ENCODE results near the gene UBE2G2. TPM values are rescaled to one million over a fixed set of nuclear protein-coding genes. Genes with fewer than 3 reads are reported as not detected.
"Not testable (repeated sequence)": the region's sequence is repeated elsewhere in the genome, so short reads cannot be mapped to it uniquely, and the experiment has no call there.

The UBE2G2 gene
- total RNA-seq, 2 donors from 2014 or later: 124 TPM

DNA sequence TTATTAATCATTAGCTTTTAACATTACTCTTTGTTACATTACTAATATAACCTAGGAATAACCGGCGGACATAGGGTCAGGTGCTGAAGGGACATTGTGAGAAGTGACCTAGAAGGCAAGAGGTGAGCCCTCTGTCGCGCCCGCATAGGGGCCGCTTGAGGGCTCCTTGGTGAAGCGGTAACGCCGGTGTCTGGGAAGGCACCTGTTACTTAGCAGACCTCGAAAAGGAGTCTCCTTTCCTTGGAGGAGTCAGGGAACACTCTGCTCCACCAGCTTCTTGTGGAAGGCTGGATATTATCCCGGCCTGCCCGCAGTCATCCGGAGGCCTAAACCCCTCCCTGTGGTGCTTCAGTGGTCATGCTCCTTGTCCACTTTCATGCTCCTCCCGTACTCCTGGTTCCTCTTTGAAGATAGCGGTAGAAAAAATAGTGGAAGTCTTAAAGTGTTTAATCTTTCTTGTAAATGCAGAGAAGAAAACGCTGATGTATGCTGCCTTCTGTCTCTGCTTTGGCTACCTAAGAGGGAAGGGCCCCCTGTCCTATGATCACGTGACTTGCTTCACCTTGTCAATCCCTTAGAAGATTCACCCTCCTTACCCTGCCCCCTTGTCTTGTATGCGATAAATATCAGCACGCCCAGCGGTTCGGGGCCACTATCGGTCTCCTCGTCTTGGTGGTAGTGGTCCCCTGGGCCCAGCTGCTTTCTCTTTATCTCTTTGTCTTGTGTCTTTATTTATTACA, 31.1 kb upstream of the UBE2G2 start:
- H3K36me3 Mint-ChIP-seq (ENCODE audit: low read depth); H3K9me3 ChIP-seq (ENCODE audit: control insufficient read depth, low read length, poor library complexity, severe bottlenecking); H3K27me3 Mint-ChIP-seq; ATAC-seq; H3K4me1 Mint-ChIP-seq; H3K4me3 Mint-ChIP-seq; DNase-seq; H3K27ac Mint-ChIP-seq: not testable (repeated sequence)

DNA sequence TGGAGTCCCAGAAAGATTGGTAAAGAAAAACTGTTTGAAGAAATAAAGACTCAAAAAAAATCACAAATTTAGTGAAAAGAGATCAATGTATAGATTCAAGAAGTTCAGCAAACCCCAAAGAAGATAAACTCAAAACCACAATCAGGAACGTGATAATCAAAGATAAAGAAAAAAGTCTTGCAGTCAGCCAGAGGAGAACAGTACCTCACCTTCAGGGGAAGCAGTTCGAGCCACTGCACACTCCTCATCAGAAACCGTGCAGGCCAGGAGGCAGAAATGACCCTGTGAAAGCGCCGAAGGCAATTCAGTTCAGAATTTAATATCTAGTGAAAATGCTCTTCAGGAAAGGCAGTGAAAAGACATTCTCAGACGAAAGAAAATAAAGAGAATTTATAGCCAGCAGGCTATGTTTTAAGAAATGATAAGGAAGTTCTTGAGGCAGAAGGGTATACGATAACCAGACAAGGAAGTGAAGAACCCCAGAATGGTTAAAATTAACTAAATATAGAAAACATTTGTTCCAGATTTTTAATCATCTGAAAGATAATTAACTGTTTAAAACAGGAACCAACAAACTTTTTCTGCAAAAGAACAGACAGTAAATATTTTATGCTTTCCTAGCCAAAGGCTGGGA, 29.7 kb upstream of the UBE2G2 start:
- H3K4me3 Mint-ChIP-seq: no peak overlapping the region

DNA sequence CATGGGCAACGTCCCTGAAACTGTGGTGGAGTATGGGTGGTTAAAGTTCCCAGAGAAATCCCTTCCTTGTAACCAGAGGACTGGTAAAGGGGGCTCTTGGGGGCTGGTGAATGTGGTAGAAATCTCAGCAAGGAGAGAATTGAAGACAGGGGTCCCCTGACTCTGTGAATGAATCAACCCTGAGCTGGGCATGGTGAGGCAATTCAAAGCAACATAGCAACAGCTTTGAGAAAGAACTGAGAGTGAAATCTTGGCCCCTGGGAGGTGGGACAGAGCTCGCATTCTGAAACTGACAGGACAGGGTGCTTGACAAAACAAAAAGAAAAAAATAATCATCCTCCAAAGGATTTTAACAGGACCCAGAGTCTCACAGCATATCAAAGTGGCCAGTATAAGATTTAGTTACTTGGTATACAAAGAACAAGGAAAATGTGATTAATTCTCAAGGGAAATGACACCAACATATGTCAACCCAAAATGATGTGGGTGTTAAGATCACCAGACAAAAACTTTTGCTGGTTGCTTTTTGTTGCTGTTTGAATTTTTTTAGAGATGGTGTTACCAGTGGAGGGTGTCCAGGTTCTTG, 28.0 kb upstream of the UBE2G2 start:
- H3K27ac Mint-ChIP-seq: no peak overlapping the region
- DNase-seq (no peak), ATAC-seq (no peak)
- peaks cover 3% of the 10 kb centered on the region for H3K36me3 Mint-ChIP-seq (ENCODE audit: low read depth)
- H3K27me3 Mint-ChIP-seq: no peaks in the 10 kb centered on the region
- no peaks in the 10 kb centered on the region for H3K9me3 ChIP-seq (ENCODE audit: control insufficient read depth, low read length, poor library complexity, severe bottlenecking)
- H3K4me1 Mint-ChIP-seq: peaks cover 5% of the 10 kb centered on the region
- H3K4me3 Mint-ChIP-seq: no peak overlapping the region

More for the DNA sequence above, 29.7 kb upstream of the UBE2G2 start:
- Mint-ChIP-seq H3K36me3 (ENCODE audit: low read depth) (peaks cover 3% of the 10 kb centered on the region), H3K27me3 (no peaks in the 10 kb centered on the region), H3K4me1 (peaks cover 5% of the 10 kb centered on the region), H3K27ac (no peak overlapping the region)
- DNase-seq: no peak
- peak; percentile 36 for ATAC-seq
- H3K9me3 ChIP-seq (ENCODE audit: control insufficient read depth, low read length, poor library complexity, severe bottlenecking): no peaks in the 10 kb centered on the region

DNA sequence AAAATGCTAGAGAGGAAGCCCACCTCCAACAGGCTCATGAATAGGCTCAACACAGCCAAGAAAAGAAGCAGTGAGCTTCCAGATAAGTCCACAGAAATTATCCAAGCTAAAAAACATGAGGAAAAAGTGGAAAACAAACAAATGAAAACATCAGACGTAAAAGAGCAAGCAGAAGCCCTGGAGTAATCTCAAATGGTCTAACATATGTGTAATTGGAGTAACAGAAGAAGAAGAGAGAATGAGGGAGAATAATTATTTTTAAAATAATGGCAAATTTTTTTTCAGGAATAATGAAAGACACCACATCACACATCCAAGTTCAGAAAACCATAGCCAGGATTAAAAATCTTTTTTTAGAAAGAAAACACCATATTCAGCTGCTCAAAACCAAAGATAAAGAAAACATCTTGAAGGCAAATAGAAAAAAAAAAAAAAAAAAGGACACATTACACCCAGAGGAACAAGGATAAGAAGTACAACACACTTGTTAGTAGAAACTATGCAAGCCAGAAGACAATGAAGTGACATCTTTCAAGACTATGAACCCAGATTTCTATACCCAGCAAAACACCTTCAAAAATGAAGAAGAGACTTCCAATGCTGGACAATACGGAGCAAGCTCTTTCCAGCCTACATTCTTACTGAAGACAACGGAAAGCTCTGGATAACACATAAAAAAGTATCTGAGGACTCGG, 26.9 kb upstream of the UBE2G2 start:
- Mint-ChIP-seq H3K36me3 (ENCODE audit: low read depth) (peaks cover 3% of the 10 kb centered on the region), H3K4me3 (no peak overlapping the region), H3K27me3 (no peaks in the 10 kb centered on the region), H3K27ac (no peak overlapping the region), H3K4me1 (peaks cover 5% of the 10 kb centered on the region)
- DNase-seq (no peak), ATAC-seq (no peak)
- no peaks in the 10 kb centered on the region for H3K9me3 ChIP-seq (ENCODE audit: control insufficient read depth, low read length, poor library complexity, severe bottlenecking)

DNA sequence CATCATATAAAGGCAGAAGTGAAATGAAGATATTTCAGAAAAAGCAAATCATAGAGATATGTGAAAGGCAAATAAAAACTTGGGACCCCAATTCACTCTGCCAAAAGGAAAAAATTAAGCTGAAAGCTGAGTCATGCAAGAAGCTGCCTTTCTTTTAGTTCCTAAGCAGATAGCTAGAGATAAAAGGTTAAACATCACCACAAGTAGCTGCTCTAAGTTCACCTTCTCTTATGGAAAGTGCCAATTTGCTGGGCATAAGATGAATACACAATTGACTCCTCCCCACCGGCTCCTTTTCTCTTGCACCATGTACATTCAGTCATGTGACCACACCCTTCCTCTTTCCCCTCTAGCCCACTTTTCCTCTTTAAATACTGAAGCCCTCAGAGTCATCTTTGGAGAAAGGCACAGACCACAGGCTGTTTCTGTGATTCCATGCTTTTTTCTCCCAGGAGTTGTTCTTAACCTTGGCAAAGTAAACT, 21.6 kb upstream of the UBE2G2 start:
- Mint-ChIP-seq H3K36me3 (ENCODE audit: low read depth) (no peaks in the 10 kb centered on the region), H3K4me1 (no peaks in the 10 kb centered on the region), H3K27ac (no peak overlapping the region), H3K4me3 (no peak overlapping the region), H3K27me3 (no peaks in the 10 kb centered on the region)
- ATAC-seq (no peak), DNase-seq (no peak)
- H3K9me3 ChIP-seq (ENCODE audit: control insufficient read depth, low read length, poor library complexity, severe bottlenecking): peaks cover 3% of the 10 kb centered on the region

DNA sequence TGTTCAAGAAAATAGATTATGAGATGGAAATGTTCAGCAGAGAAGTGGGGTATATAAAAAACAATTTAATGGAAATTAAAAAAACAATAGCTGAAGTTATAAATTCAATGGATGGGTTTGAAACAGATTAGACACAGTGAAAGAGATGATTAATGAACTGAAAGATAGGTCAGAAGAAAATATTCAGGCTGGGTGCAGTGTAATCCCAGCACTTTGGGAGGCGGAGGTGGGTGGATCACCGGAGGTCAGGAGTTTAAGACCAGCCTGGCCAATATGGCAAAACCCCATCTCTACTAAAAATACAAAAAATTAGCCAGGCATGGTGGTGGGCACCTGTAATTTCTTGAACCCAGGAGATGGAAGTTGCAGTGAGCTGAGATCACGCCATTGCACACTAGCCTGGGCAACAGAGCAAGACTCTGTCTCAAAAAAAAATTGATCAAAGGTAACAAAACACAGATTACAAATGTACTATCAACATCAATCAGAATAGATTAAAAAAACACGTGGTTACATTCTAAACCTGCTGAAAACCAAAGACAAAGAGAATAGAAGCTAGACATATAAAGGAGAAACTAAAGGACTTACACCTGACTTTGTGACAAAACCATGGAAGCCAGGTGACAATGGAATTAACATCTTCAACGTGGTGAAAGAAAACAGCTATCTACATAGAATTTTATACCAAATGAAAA, 21.0 kb upstream of the UBE2G2 start:
- ATAC-seq (no peak), DNase-seq (no peak)
- no peak overlapping the region for H3K4me3 Mint-ChIP-seq
- H3K4me1 Mint-ChIP-seq: no peaks in the 10 kb centered on the region
- no peak overlapping the region for H3K27ac Mint-ChIP-seq
- H3K27me3 Mint-ChIP-seq: no peaks in the 10 kb centered on the region
- H3K9me3 ChIP-seq (ENCODE audit: control insufficient read depth, low read length, poor library complexity, severe bottlenecking): peaks cover 3% of the 10 kb centered on the region
- no peaks in the 10 kb centered on the region for H3K36me3 Mint-ChIP-seq (ENCODE audit: low read depth)

DNA sequence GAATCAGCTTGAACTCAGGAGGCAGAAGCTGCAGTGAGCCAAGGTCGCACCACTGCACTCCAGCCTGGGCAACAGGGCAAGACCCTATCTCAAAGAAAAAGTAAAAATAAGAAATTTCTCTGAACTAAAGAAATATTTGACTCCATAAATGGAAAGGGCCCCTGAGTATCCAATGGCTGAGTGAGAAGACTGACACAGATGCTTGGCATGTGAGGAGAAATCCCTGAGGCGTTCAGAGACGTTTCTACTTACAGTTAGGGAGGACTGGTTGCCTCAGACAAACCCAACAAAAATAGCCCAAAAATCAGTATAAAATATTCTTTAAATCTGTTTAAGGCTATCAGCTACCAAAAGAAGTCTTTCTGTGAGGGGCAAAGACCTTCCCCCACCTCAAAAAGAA, 19.2 kb upstream of the UBE2G2 start:
- peaks cover 3% of the 10 kb centered on the region for H3K9me3 ChIP-seq (ENCODE audit: control insufficient read depth, low read length, poor library complexity, severe bottlenecking)
- H3K27me3 Mint-ChIP-seq: no peaks in the 10 kb centered on the region
- H3K4me3 Mint-ChIP-seq: no peak overlapping the region
- H3K27ac Mint-ChIP-seq: no peak overlapping the region
- ATAC-seq (no peak), DNase-seq (no peak)
- H3K36me3 Mint-ChIP-seq (ENCODE audit: low read depth): no peaks in the 10 kb centered on the region
- H3K4me1 Mint-ChIP-seq: peaks cover 6% of the 10 kb centered on the region

DNA sequence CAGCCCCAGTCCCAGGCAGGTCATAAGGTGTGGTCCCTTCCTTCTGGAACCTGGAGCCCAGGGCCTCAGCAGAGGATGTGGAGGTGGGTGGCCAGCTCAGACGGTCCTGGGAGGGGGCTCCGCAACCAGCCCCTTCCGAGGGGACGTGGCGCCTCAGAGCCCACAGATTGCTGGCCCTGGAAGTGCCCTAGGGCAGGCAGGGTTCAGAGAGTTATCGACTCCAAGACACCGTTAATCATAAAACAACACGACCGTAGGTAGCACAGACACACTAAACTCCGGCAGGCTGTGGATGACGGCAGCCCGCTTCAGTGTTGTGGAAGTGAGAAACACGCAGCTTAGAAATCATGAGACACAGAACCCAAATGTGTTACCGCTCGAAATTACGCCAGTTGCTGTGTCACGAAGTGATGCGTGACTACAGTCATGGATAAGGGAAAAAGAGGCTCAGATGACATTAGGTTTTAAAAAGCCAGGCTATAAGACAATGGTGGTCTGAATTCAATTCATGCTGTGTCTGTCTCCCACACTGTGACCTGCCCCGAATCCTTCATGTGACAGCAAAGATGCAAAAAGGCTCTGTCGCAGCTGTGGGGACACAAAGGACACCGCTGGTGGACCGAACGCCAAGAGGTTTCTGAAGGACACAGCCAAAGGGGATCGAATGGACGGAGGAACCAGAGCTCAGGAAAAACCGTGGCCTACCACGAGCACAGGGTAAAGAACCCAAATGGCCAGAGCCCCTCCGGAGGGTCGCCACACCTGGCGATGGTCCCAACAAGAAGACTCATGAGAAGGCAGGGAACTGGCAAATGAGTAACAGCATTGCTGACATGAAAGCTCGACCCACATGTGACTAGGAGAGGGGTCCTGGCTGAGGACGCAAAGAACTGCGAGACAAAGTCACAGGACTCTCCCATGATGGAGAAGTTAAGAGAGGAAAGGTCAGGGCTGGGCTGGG, 17.9 kb upstream of the UBE2G2 start:
- no peaks in the 10 kb centered on the region for H3K36me3 Mint-ChIP-seq (ENCODE audit: low read depth)
- peaks cover 3% of the 10 kb centered on the region for H3K9me3 ChIP-seq (ENCODE audit: control insufficient read depth, low read length, poor library complexity, severe bottlenecking)
- H3K27ac Mint-ChIP-seq: no peak overlapping the region
- ATAC-seq (no peak), DNase-seq (no peak)
- H3K4me1 Mint-ChIP-seq: peaks cover 8% of the 10 kb centered on the region
- peak overlapping the region; percentile 26 for H3K4me3 Mint-ChIP-seq
- no peaks in the 10 kb centered on the region for H3K27me3 Mint-ChIP-seq

DNA sequence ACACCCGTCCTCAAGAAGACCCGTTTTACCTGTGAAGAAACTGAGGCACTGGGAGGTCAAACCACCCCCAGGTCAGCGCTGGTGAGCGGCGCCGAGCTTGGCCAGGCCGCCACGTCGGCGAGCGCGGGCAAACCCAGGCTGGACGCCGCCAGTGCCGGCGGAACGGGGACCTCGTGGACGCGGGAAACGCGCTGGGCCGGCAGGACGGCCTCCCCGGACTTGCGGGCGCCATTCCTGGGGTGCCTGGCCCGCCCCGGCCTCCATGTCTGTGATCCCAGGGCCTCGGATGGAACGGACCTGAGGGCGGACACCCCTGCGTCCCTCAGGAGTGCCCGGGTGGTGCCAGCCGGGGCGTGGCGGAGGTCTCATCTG, 17.0 kb upstream of the UBE2G2 start:
- DNase-seq: no peak
- peak overlapping the region; percentile 86 for H3K4me3 Mint-ChIP-seq
- H3K36me3 Mint-ChIP-seq (ENCODE audit: low read depth): no peaks in the 10 kb centered on the region
- no peak overlapping the region for H3K27ac Mint-ChIP-seq
- no peaks in the 10 kb centered on the region for H3K27me3 Mint-ChIP-seq
- H3K9me3 ChIP-seq (ENCODE audit: control insufficient read depth, low read length, poor library complexity, severe bottlenecking): peaks cover 3% of the 10 kb centered on the region
- H3K4me1 Mint-ChIP-seq: peaks cover 8% of the 10 kb centered on the region
- no peak for ATAC-seq

DNA sequence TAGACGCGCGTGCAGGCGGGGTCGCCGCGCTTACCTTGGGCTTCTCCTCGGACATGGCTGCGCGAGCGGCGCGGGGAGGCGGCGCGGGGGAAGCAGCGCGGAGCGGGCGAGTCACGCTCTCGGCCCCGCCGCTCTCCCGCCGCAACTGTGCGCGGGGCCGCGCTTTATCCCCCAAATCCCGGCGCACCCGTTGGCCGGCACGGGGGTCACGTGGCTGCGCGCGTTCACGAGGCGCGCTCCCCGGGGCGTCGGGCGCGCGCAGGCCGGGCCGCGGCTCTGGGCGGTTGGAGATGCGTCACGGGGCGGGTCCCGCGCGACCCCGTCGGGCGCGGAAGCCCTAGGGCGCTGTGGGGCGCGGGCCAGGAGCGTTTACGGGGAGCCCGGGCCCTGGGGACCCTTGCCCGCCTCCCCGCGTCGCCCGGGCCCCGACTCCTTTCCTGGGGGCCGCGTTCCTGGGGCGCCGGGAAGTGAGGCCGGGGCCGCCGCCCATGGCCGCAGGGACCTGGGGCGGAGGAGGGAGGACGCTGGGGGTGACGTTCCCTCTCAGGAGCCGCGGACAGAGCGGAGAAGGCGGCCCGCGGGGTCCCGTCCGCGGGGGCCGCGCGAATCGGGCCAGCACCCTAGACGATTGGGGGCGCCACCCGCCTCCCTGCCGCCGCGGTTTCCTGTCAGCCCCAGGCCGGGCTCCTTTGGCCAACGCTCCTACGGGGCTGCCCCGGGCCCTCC, 16.5 kb upstream of the UBE2G2 start, which contains the start of gene SUMO3:
Gene SUMO3 (minus strand): TSS at position 149 of the 726 bp plus-strand sequence. CDS start 94 bp downstream, at position 55.
- no peaks in the 10 kb centered on the region for H3K27me3 Mint-ChIP-seq
- peak within 1 kb of the TSS; percentile 86 for H3K4me3 Mint-ChIP-seq
- DNase-seq (peak; percentile 83 to 91 (median 86)), ATAC-seq (peak; percentile 75)
- peaks cover 3% of the 10 kb centered on the region for H3K9me3 ChIP-seq (ENCODE audit: control insufficient read depth, low read length, poor library complexity, severe bottlenecking)
- no peaks in the 10 kb centered on the region for H3K36me3 Mint-ChIP-seq (ENCODE audit: low read depth)
- H3K27ac Mint-ChIP-seq: no peak within 1 kb of the TSS
- peaks cover 10% of the 10 kb centered on the region for H3K4me1 Mint-ChIP-seq

DNA sequence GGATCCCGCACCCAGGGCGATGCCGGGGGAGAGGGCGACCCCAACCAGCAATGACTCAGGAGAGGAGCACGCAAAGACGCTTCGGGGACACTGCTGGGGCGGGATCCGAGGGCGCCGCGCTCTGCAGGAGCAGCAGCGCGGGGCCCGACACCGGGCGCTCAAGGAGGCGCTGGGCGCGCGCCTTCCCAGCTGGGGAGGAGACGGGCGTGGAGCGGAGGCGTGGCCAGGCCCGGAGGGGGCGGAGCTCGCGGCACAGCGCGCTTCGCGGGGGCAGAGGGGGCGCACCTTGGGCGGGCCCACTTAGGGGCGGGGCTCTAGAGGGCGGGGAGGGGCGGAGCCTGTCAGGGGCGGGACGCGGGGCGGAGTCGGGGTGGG, 15.9 kb upstream of the UBE2G2 start:
- no peaks in the 10 kb centered on the region for H3K27me3 Mint-ChIP-seq
- H3K4me1 Mint-ChIP-seq: peaks cover 14% of the 10 kb centered on the region
- peak; percentile 88 to 94 (median 92) for DNase-seq
- H3K9me3 ChIP-seq (ENCODE audit: control insufficient read depth, low read length, poor library complexity, severe bottlenecking): peaks cover 1% of the 10 kb centered on the region
- peaks cover 3% of the 10 kb centered on the region for H3K36me3 Mint-ChIP-seq (ENCODE audit: low read depth)
- peak; percentile 90 for ATAC-seq
- peak overlapping the region; percentile 86 for H3K4me3 Mint-ChIP-seq
- no peak overlapping the region for H3K27ac Mint-ChIP-seq

Measured in T-helper 17 cell (primary cell).